KOPT-K1 (cell line): ENCODE measurements around the gene ZNF483.
"Not testable (repeated sequence)": the region's sequence is repeated elsewhere in the genome, so short reads cannot be mapped to it uniquely, and the experiment has no call there.

Experiments
- H3K27ac ChIP-seq: fragments of 200-600 bp; sonication (generic); 2 replicates; pipeline ENCODE4 v1.5.1; 2016; ENCODE audit warnings: antibody characterized with exemption, mild to moderate bottlenecking, low read depth, low read length; ENCODE audit not compliant: poor library complexity, severe bottlenecking
- H3K36me3 ChIP-seq: fragments of 200-600 bp; sonication (generic); 2 replicates; pipeline ENCODE4 v1.5.1; 2017; ENCODE audit warnings: antibody characterized with exemption, mild to moderate bottlenecking, low read length, moderate library complexity; ENCODE audit not compliant: insufficient read depth
- H3K9me3 ChIP-seq: fragments of 200-600 bp; sonication (generic); 2 replicates; pipeline ENCODE4 v1.5.1; 2017; ENCODE audit warnings: antibody characterized with exemption, low read length, mild to moderate bottlenecking; ENCODE audit not compliant: insufficient read depth, poor library complexity, severe bottlenecking

The ZNF483 gene

DNA sequence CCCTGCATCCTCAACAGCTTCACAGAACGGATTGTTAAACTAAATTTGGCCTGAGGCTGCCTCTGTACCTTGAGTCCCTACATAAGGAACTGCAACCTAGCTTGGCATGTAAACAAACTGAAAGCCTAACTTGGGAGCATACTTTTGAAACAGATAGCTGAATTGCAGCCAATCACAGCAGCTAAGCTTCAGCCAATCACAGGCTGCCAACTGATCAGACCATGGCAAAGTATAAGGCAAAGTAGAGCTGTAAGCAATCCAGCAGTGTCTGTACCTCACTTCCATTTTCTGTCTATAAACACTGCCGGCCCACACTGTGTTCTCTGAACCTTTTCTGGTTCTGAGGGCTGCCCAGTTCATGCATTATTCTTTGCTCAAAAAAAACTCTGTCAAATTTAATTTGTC is 8.9 kb upstream of the ZNF483 start:
- Histone ChIP-seq H3K36me3 (no peaks in the 10 kb centered on the region), H3K27ac (no peak overlapping the region), H3K9me3 (no peaks in the 10 kb centered on the region)

DNA sequence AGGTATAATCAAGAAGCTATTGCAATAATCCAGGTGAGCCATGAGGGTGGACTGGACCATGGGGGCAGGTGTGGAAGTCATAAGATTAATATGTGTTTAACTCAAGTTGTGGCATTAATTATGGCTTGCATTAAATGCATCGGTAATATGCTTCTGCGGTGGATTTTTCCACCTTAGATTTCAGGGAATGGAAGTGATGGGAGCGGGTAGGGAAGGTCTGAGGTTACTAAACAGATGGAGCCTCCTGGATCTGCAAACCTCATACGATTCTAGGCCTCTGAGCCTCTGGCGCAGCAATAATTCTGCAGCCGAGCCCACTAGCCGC is 286 bp upstream of the ZNF483 start:
- H3K27ac ChIP-seq: no peak overlapping the region
- H3K9me3 ChIP-seq: no peaks in the 10 kb centered on the region
- no peaks in the 10 kb centered on the region for H3K36me3 ChIP-seq

DNA sequence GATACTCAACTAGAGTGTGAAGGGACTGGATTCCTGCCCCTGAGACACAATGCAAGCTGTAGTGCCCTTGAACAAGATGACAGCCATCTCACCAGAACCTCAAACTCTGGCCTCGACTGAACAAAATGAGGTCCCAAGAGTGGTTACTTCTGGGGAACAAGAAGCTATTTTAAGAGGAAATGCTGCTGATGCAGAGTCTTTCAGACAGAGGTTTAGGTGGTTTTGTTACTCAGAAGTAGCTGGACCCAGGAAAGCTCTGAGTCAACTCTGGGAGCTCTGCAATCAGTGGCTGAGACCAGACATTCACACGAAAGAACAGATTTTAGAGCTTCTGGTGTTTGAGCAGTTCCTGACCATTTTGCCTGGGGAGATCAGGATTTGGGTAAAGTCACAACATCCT is 2.4 kb downstream of the ZNF483 start:
- Histone ChIP-seq H3K27ac (no peak overlapping the region), H3K36me3 (no peaks in the 10 kb centered on the region), H3K9me3 (no peaks in the 10 kb centered on the region)

GRCh38 chr9:111529787-111530186 is 4.8 kb downstream of the ZNF483 start:
- Histone ChIP-seq H3K27ac (no peak overlapping the region), H3K36me3 (no peaks in the 10 kb centered on the region), H3K9me3 (no peaks in the 10 kb centered on the region)

DNA sequence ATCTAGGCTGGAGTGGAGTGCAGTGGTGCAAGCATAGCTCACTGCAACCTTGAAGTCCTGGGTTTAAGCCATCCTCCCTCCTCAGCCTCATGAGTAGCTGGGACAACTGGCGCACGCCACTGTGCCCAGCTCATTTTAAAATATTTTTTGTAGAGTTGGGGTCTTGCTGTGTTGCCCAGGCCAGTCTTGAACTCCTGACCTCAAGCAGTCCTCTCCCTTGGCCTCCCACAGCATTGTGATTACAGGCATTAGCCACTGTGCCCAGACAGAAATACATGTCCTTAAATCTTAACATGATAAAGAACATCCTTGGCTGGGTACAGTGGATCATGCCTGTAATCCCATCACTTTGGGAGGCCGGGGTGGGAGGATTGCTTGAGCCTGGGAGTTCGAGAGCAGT is 6.7 kb downstream of the ZNF483 start:
- H3K36me3 ChIP-seq: no peaks in the 10 kb centered on the region
- H3K9me3 ChIP-seq: no peaks in the 10 kb centered on the region
- no peak overlapping the region for H3K27ac ChIP-seq

GRCh38 chr9:111533099-111533790 is 8.3 kb downstream of the ZNF483 start:
- no peaks in the 10 kb centered on the region for H3K9me3 ChIP-seq
- H3K27ac ChIP-seq: no peak overlapping the region
- no peaks in the 10 kb centered on the region for H3K36me3 ChIP-seq

DNA sequence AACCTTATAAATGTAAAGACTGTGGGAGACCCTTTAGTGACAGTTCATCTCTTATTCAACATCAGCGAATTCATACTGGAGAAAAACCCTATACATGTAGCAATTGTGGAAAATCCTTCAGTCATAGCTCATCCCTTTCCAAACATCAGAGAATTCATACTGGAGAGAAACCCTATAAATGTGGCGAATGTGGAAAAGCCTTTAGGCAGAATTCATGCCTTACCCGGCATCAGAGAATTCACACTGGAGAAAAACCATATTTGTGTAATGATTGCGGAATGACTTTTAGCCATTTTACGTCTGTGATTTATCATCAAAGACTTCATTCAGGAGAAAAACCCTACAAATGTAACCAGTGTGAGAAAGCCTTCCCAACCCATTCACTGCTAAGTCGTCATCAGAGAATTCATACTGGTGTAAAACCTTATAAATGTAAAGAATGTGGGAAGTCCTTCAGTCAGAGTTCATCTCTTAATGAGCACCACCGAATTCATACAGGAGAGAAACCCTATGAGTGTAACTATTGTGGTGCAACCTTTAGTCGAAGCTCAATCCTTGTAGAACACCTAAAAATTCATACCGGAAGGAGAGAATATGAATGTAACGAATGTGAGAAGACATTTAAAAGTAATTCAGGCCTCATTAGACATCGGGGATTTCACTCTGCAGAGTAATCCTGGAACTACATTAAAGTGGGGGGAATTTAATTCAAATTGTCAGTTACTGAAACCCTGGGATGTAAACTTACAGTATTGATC is 17.7 kb downstream of the ZNF483 start:
- Histone ChIP-seq H3K27ac (no peak overlapping the region), H3K36me3 (no peaks in the 10 kb centered on the region), H3K9me3 (peaks cover 54% of the 10 kb centered on the region)

GRCh38 chr9:111548623-111549022 is 23.6 kb downstream of the ZNF483 start:
- no peaks in the 10 kb centered on the region for H3K36me3 ChIP-seq
- H3K9me3 ChIP-seq: peaks cover 39% of the 10 kb centered on the region
- H3K27ac ChIP-seq: no peak overlapping the region

DNA sequence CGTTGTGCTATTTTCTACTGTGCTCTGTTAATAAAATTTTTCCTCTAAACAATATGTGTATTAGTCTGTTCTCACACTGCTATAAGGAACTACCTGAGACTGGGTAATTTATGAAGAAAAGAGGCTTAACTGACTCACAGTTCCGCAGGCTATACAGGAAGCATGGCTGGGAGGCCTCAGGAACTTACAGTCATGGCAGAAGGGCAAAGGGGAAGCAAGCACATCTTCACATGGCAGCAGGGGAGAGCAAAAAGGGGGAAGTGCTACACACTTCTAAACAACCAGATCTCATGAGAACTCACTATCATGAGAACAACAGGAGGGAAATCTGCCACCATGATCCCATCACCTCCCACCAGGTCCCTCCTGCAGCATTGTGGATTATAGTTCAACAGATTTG is 30.4 kb downstream of the ZNF483 start:
- not testable (repeated sequence) for H3K9me3 ChIP-seq, H3K27ac ChIP-seq, H3K36me3 ChIP-seq

- Histone ChIP-seq H3K36me3 (no peaks in the 10 kb centered on the region), H3K9me3 (peaks cover 5% of the 10 kb centered on the region), H3K27ac (no peak overlapping the region)
Measured at GRCh38 chr9:111559000-111559610, 34.1 kb downstream of the ZNF483 start.

DNA sequence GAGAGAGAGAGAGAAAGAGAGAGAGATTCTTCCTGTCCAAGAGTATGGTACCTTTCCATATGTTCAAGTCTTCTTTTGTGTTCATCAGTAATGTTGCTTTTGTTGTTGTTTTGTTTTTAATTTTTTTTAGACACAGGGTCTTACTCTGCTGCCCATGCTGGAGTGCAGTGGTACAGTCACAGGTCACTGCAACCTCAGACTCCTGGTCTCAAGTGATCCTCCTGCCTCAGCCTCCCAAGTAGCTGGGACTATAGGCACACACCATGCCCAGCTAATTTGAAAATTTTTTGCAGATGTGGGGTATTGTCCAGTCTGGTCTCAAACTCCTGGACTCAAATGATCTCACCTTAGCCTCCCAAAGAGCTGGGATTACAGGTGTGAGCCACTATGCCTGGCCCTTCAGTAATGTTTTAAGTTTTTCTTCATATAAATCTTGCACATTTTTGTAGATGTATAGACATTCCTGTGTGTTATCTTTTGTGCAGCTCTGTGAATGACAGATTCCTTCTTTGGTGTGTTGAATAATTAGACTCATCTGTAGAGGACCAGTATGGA is 36.3 kb downstream of the ZNF483 start:
- no peak overlapping the region for H3K27ac ChIP-seq
- no peaks in the 10 kb centered on the region for H3K36me3 ChIP-seq
- peaks cover 5% of the 10 kb centered on the region for H3K9me3 ChIP-seq

DNA sequence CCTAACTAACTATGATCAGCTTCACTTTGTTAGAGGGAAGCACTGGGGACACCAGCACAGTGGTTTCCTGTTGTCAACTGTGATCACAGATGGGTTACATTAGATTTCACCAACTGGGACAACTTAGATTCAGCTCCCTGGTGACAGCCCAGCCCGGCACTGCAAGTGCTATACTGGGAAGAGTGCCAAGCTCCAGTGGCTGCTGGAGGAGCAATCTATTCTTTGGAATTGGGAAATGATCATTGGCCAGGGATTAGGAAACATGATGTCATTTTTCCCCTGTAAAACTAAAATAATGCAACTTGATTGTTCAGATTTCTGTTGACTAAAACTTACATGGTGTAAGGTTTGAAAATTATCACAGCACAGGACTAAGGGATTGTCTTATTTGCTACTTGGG is 41.3 kb downstream of the ZNF483 start:
- Histone ChIP-seq H3K27ac (no peak overlapping the region), H3K36me3 (no peaks in the 10 kb centered on the region), H3K9me3 (peaks cover 25% of the 10 kb centered on the region)

DNA sequence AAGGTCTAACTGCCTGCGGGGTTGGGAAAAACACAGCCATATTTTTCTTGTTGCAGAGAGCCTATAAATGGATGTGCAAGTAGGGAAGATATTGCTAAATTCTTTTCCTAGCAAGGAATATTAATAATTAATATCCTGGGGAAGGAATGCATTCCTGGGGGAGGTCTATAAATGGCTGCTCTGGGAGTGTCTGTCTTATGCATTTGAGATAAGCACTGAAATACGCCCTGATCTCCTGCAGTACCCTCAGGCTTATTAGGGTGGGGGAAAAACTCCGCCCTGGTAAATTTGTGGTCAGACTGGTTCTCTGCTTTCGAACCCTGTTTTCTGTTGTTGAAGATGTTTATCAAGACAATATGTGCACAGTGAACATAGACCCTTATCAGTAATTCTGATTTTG is 43.1 kb downstream of the ZNF483 start:
- not testable (repeated sequence) for H3K36me3 ChIP-seq, H3K27ac ChIP-seq
- peaks cover 25% of the 10 kb centered on the region for H3K9me3 ChIP-seq

GRCh38 chr9:111572950-111573604 is 48.1 kb downstream of the ZNF483 start:
- Histone ChIP-seq H3K27ac (no peak overlapping the region), H3K36me3 (no peaks in the 10 kb centered on the region), H3K9me3 (peaks cover 23% of the 10 kb centered on the region)

GRCh38 chr9:111582888-111583287 is 57.9 kb downstream of the ZNF483 start:
- Histone ChIP-seq H3K9me3 (no peaks in the 10 kb centered on the region), H3K36me3 (no peaks in the 10 kb centered on the region), H3K27ac (no peak overlapping the region)
